ENCODE results near the gene CMYA5.
"Not testable (repeated sequence)": the region's sequence is repeated elsewhere in the genome, so short reads cannot be mapped to it uniquely, and the experiment has no call there.

DNA sequence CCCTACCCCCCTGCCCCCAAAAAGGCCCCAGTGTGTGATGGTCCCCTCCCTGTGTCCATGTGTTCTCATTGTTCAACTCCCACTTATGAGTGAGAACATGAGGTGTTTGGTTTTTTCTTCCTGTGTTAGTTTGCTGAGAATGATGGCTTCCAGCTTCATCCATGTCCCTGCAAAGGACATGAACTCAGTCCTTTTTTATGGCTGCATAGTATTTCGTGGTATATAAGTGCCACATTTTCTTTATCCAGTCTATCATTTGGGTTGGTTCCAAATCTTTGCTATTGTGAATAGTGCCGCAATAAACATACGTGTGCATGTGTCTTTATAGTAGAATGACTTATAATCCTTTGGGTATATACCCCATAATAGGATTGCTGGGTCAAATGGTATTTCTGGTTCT is 74.5 kb downstream of the CMYA5 start:
- not testable (repeated sequence) for TF ChIP-seq CTCF, POLR2A (IDR thresholded peaks at IDR 0.05)

All from ovary (tissue), 3 donors.